ENCODE measurements around the gene CLDND2.

Gene CLDND2

DNA sequence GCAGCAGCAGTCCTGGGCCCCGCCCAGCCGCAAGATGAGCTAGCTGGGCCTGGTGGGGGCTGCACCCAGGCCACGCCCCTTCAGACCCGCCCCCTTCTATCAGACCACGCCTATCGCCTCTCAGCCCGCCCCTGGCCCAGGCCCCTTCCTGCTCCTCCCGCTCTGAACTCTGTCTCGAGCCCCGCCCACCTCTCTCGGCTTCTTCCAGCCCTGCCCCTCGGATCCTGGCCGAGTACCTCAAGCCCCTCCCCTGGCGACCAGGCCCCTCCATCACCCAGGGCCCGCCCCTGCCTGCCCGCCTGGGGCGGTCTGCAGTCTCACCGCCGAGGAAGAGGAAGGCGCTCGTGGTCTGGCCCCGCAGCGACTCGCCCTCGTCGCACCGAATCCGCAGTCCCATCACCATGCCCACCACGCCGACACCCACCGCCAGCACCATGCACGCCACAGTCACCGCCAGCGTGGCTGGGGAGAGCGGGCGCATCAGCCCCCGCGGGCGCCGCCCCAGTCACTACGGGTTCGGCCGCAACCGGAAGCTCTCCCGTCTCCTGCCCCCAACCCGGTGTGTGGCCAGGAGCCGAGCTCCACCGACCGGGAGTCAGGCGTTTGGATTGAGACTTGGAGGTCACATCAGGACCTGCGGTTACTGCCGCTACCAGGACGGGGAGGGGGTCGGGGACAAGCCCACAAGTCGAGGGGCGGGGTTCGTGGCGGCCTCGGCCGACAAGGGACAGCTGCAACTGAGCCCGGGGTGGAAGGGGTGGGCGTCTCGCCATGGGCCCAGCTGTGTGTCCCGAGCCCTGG lies 1.0 kb downstream of the CLDND2 start:
- TF ChIP-seq, protein P1, sequence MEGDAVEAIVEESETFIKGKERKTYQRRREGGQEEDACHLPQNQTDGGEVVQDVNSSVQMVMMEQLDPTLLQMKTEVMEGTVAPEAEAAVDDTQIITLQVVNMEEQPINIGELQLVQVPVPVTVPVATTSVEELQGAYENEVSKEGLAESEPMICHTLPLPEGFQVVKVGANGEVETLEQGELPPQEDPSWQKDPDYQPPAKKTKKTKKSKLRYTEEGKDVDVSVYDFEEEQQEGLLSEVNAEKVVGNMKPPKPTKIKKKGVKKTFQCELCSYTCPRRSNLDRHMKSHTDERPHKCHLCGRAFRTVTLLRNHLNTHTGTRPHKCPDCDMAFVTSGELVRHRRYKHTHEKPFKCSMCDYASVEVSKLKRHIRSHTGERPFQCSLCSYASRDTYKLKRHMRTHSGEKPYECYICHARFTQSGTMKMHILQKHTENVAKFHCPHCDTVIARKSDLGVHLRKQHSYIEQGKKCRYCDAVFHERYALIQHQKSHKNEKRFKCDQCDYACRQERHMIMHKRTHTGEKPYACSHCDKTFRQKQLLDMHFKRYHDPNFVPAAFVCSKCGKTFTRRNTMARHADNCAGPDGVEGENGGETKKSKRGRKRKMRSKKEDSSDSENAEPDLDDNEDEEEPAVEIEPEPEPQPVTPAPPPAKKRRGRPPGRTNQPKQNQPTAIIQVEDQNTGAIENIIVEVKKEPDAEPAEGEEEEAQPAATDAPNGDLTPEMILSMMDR (conservative IDR thresholded peaks at IDR 0.05; ENCODE audit: low read depth, low read length) = no peak

DNA sequence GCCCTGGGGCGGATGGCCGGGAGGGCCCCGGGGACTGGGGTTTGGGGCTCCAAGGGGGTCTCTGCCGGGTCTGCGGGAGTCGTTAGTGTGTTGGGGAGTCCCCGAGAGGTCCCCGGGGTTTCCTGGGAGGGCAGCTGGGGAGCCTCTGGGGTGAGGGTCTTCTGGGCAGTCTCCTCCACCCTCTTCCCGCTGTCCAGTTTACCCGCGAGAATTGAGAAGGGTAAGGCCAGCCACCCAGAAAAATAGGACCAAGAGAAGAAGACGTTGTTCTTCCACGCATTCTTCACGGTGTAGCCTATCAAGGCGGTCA lies 1.6 kb downstream of the CLDND2 start:
- peak overlapping the region; percentile 72 for H3K4me3 ChIP-seq (ENCODE audit: low read length)
- no peak for DNase-seq (ENCODE audit: low read depth)
- TF ChIP-seq, protein P1 (conservative IDR thresholded peaks at IDR 0.05; ENCODE audit: low read depth, low read length) = no peak

More for the DNA sequence above, 1.0 kb downstream of the CLDND2 start:
- peak; percentile 86 for DNase-seq (ENCODE audit: low read depth)
- H3K4me3 ChIP-seq (ENCODE audit: low read length) = peak overlapping the region; percentile 72

DNA sequence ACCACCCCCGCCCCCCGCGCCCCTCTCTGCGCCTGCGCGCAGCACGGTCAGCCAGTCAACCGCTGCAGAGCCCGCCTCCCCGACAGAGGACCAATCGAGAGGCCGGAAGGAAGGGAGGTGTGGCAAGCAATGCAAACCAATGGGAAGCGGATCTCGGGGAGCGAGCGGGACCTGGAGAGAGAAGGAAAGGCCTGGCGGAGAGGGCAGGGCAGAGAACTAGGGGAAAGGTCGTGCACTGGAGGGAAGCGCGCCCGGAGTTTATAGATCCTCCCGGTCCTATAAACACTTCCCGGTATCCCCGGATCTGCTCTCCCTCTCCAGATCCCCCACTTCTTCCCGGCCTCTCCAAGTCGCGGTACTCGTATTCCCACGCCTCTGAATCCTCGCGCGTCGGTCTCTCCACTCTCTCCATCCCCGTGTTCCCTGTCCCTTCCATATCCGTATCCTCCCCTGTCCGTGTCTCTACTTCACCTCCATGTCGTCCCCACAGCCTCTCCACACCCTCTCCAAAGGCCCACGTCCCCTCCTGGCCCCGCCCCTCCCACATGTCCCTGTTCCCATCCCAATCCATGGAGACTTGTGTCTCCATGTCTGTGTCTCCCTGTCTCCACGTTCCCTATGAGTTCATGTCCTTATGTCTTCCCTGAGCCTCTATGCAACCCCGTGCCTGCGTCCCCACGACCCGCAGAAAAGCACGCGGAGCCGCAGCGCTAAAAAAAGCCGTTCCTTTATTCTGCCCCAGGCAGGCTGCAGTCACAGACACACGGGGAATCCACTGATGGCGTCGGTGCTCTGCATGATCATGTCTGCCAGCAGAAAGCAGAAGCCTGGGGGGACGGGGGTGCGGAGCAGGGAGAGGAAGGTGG lies 2.2 kb downstream of the CLDND2 start:
- peak overlapping the region; percentile 92 for H3K4me3 ChIP-seq (ENCODE audit: low read length)
- DNase-seq (ENCODE audit: low read depth) = peak; percentile 94
- TF ChIP-seq, protein P1 (conservative IDR thresholded peaks at IDR 0.05; ENCODE audit: low read depth, low read length) = no peak

DNA sequence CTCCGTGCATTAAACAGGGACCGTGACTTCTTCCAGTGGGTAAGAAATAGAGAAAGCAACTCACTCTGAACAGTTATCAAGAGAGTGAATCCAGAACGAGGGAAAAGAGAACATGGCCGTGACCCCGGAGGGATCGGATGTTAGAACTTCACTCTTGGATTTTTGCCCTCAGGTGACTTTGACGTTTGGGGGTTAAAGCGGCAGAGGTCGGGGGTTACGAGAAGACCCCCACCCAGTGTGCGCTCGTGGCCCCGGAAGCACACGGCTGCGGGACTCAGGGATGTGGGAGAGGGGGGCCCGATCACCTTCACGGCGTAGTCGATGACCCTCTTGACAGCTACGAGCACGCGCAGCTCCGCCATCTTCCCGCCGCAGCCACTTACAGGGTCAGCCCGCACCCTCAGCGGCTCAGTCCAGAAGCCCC lies 2.8 kb downstream of the CLDND2 start, which contains the start of gene ETFB:
Gene ETFB (minus strand): TSS at position 424 of the 424 bp plus-strand sequence. CDS start 62 bp downstream, at position 362.
- TF ChIP-seq, protein P1 (conservative IDR thresholded peaks at IDR 0.05; ENCODE audit: low read depth, low read length) = no peak
- H3K4me3 ChIP-seq (ENCODE audit: low read length) = peak within 1 kb of the TSS; percentile 92
- DNase-seq (ENCODE audit: low read depth) = no peak

DNA sequence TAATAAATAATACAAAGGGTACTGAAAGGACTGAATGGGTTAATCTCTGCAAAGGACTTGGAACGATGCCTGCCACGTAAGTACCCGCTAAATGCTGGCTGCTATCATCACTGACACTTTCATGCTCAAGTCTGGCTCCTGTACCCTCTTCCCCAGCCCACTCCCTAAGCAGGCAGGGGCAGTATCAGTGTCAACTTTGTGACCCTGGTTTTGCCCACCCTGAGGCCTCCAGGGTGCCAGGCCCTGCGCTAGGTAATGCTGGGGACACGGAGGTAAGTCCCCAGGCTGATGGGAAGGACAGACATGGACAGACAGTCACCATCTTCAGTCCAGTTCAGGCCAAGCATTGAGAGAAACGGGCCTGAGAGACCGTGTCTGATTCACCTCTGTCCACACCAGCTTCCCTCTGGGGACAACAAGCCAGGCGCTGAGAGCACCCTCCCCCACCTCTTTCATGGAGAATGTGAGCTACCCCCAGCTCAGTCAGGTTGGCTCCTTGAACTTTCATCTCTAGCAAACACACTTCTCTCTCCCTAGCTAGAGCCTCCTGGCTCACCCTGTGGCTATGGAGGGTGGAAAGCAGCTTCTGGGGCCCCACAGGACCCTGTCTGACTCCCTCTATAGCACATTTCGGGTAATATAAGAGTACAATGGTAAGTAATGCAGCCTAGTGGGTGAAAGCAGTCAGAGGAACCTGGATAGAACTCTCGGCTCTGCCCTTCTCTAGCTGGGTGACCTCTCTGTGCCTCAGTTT lies 3.4 kb downstream of the CLDND2 start:
- H3K4me3 ChIP-seq (ENCODE audit: low read length) = peak overlapping the region; percentile 92
- DNase-seq (ENCODE audit: low read depth) = no peak
- TF ChIP-seq, protein P1 (conservative IDR thresholded peaks at IDR 0.05; ENCODE audit: low read depth, low read length) = peak; percentile 6

DNA sequence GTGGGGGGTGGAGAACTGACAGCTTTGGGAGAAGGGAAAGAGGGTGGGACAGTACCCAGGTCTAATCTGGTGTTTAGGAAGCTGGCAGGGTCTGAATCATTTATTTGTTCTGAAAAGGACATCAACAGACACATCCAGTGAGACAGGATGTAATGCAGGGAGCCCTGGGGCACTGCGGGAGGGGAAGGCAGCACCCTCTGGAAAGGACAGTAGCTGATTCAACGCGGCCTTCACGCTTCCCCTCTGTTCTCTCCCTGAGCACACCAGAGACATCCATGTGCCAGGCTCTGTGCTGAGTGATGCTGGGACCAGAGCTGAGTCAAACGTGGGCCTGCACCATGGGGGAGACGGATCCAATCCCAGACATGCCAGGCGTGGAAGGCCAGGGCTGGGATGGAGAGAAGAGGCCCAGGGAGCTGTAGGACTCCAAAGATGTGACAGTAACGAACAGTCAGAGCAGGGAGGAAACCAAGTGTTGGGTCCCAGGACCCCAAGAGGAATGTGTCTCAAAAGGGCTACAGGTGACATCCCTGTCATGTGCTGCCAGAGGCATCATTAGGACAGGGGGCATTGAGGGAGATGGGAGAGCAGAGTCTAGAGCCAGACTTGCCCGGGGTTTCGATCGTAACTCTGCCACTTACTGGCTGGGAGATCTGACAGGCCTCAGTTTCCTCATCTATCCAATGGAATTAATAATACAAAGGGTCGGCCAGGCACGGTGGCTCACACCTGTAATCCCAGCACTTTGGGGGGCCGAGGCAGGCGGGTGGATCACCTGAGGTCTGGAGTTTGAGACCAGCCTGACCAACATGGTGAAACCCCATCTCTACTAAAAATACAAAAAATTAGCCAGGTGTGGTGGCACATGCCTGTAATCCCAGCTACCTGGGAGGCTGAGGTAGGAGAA lies 4.3 kb downstream of the CLDND2 start:
- TF ChIP-seq, protein P1 (conservative IDR thresholded peaks at IDR 0.05; ENCODE audit: low read depth, low read length) = no peak
- no peak for DNase-seq (ENCODE audit: low read depth)
- no peak overlapping the region for H3K4me3 ChIP-seq (ENCODE audit: low read length)
